GM19240 (cell line): Measurements from ENCODE around the gene NDST1.
"Not testable (repeated sequence)": the region's sequence is repeated elsewhere in the genome, so short reads cannot be mapped to it uniquely, and the experiment has no call there.

Experiments used
- DNase-seq: peaks from one replicate; pipeline ENCODE4 v3.0.0; 2011; ENCODE audit warnings: low spot score; ENCODE audit not compliant: insufficient read length

Gene NDST1

GRCh38 chr5:150507474-150508276 is at the start of gene NDST1:
Gene NDST1, plus strand, starts transcription at chr5:150508131. Its CDS starts 13,124 bp downstream, at chr5:150521255.
- no peak for DNase-seq

DNA sequence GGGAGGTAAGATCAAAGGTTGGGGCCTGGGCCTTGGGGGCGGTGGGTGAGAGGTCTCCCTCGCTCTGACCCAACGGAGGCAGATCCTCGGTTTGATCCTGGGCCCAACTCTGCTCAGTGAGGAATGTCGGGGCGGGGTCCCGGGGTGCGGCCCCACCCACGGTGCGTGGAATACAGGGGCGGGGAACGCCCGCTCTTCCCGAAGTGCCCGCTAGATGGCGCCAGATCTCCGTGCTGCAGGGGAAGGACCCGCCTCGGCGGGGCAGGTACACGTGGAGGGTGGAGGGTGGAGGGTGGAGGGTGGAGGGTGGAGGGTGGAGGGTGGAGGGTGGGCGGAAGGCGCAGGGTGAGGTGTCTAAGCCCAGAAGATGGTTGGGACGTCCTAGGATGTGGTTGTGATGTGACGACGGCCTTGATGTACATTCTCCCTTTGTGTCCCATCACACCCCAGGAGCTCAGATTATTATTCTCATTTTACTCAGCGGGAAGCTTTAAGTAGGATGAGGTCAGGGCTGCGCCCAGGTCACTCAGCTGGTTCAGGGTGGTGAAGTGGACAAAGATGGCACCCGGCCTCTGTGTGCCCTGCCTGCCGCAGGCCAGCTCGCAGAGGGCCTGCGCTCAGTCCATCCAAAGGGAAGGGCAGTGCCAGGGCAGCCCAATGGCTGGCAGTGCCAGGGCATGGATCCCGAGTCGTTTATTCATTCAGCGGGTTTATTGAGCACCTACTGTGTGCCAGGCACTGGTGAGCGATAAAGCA is 49.0 kb upstream of the NDST1 start:
- DNase-seq, result peak; percentile 51

- no peak for DNase-seq
Measured at GRCh38 chr5:150460781-150461180, 47.1 kb upstream of the NDST1 start.

DNA sequence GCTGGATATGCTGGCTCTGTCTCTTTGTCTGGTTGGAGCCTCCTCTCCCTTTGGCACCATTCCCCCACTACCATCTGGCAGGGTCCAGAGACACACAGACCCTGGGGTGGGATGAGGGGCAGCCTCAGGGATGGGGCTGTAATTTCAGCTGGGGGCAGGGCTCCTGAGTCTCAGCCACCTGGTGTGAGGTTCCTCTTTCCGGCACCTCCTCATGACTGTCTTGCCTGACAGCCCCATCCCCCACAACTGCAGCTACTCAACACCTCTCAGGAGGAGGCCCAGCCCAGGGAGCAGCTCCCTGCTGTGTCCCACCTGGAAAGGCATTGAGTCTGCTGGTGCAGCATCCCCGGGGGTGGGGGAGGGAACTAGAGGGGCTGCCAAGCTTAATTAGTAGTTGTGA is 46.7 kb upstream of the NDST1 start:
- DNase-seq, result peak; percentile 76

GRCh38 chr5:150464554-150465012 is 43.3 kb upstream of the NDST1 start:
- DNase-seq, result no peak

- DNase-seq, result no peak
Measured at GRCh38 chr5:150465927-150466326, 42.0 kb upstream of the NDST1 start.

- DNase-seq, result no peak
Measured at GRCh38 chr5:150468206-150468605, 39.7 kb upstream of the NDST1 start.

DNA sequence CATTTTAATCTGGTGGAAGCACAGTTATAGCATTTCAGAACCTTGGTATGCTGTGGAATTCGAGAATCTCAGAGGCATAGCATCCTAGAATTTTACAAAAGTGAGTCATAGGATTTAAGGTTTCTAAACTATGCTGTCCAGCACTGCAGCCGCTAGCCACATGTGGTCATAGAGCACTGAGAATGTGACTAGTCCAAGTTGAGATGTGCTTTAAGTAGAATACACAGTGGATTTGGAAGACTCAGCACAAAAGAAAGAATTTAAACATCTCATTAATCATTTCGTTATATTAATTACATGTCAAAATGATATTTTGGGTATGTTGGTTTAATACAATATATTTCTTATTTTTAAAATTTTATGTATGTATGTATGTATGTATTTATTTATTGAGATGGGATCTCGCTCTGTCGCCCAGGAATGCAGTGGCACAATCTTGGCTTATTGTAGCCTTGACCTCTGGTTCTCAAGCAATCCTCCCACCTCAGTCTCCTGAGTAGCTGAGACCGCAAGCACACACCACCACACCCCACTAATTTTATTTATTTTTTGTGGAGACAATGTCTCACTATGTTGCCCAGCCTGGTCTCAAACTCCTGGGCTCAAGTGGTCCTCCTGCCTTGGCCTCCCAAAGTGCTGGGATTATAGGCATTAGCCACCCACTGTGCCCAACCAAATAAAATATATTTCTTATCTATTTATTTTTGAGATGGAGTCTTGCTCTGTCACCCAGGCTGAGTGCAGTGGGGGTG is 38.0 kb upstream of the NDST1 start:
- no peak for DNase-seq

DNA sequence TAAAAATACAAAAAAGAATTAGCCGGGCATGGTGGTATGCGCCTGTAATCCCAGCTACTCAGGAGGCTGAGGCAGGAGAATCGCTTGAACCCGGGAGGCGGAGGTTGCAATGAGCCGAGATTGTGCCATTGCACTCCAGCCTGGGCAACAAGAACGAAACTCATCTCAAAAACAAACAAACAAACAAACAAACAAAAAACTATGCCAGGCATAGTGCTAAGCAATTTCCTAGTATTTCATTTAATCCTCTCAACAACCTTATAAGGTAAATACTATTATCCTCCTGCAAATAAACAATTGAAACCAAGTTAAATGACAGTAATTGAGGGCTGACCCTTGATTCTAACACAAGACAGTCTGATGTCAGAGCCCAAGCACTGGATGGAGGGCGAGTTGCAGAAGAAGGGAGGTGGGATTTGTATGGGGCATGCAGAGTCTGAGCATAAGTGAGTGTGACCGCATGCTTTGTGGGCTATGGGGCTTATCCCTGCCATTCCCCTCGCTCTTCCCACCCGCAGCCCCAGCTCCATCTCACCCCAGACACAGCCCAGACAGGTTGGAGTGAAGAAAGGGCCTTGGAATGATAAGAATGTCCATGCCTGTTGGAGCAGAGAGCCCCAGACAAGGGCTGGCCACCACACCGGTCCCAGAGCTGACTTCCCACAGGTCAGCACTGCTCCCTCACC is 34.1 kb upstream of the NDST1 start:
- no peak for DNase-seq

GRCh38 chr5:150476568-150476967 is 31.4 kb upstream of the NDST1 start:
- not testable (repeated sequence) for DNase-seq

GRCh38 chr5:150479416-150479815 is 28.5 kb upstream of the NDST1 start:
- DNase-seq, result no peak

- no peak for DNase-seq
Measured at GRCh38 chr5:150481708-150481965, 26.3 kb upstream of the NDST1 start.

DNA sequence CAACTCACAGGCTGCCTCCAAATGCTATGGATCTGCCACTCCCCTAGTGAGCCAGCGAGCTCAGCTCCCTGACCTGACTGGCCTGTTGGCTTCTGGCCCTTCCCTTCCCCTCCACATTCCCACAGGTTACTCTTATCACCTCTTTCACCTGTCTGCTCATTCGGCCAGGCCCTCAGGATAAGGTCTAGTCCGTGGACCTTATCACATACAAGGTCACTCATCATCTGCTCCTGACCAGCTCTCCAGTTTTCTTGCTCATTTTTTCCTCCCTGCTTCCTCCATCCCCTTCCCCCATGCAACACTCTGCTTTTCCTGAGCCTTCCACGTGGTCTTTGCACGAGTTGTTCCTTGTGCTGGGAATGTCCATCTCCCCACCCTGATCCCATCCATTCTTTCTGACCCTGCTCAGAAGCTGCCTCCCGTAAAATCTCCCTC is 25.9 kb upstream of the NDST1 start:
- no peak for DNase-seq

- no peak for DNase-seq
Measured at GRCh38 chr5:150484964-150485692, 22.8 kb upstream of the NDST1 start.

- no peak for DNase-seq
Measured at GRCh38 chr5:150485693-150486401, 22.1 kb upstream of the NDST1 start.

- DNase-seq, result no peak
Measured at GRCh38 chr5:150486402-150487198, 21.3 kb upstream of the NDST1 start.

- peak; percentile 44 for DNase-seq
Measured at GRCh38 chr5:150487199-150488061, 20.5 kb upstream of the NDST1 start.
